ENCODE data around the gene HS6ST3. TPM values are rescaled to one million over a fixed set of nuclear protein-coding genes. Genes with fewer than 3 reads are reported as not detected.

The HS6ST3 gene
- total and polyA plus RNA-seq, 12 donors, result 2.1 to 27.1 (median 6.2) TPM

GRCh38 chr13:96661612-96662011, 571.7 kb downstream of the HS6ST3 start:
- Histone ChIP-seq H3K4me3 (no peak overlapping the region), H3K27me3 (no peaks in the 10 kb centered on the region), H3K9me3 (replicated peaks in 1 of 3) (peaks cover 0 to 10% (median 0%) of the 10 kb centered on the region in 3 donors), H3K27ac (no peak overlapping the region), H3K36me3 (replicated peaks in 1 of 2) (no peaks in the 10 kb centered on the region), H3K4me1 (replicated peaks in 1 of 2) (no peaks in the 10 kb centered on the region)
- TF ChIP-seq POLR2A (IDR thresholded peaks at IDR 0.05), result no peak
- TF ChIP-seq, protein P1, sequence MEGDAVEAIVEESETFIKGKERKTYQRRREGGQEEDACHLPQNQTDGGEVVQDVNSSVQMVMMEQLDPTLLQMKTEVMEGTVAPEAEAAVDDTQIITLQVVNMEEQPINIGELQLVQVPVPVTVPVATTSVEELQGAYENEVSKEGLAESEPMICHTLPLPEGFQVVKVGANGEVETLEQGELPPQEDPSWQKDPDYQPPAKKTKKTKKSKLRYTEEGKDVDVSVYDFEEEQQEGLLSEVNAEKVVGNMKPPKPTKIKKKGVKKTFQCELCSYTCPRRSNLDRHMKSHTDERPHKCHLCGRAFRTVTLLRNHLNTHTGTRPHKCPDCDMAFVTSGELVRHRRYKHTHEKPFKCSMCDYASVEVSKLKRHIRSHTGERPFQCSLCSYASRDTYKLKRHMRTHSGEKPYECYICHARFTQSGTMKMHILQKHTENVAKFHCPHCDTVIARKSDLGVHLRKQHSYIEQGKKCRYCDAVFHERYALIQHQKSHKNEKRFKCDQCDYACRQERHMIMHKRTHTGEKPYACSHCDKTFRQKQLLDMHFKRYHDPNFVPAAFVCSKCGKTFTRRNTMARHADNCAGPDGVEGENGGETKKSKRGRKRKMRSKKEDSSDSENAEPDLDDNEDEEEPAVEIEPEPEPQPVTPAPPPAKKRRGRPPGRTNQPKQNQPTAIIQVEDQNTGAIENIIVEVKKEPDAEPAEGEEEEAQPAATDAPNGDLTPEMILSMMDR (IDR thresholded peaks at IDR 0.05), result no peak
- 89 to 98% (median 98%) methylated on average over 2 of the region's 2 CpGs for WGBS, 4 donors
- DNase-seq, result no peak
- intact Hi-C loops (cut with DNase I), result no loop called here

DNA sequence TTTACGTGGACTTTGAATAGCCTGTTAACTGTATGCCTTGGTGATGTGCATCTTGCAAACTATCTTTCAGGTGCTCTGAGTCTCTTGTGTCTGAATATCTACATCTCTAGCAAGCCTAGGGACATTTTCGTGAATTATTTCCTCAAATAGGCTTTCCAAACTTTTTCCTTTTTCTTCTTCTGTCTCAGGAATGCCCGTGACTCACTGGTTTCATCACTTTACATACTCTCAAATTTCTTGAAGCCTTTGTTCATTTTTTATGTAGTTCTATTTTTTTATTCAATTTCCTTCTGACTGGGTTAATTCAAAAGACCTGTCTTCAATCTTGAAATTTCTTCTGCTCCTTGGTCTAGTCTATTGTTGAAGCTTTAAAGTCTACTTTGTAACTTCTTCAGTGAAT, 572.1 kb downstream of the HS6ST3 start:
- no peak for TF ChIP-seq POLR2A (IDR thresholded peaks at IDR 0.05)
- TF ChIP-seq, protein P1 (IDR thresholded peaks at IDR 0.05), result no peak
- Histone ChIP-seq H3K36me3 (replicated peaks in 1 of 2) (no peaks in the 10 kb centered on the region), H3K4me3 (no peak overlapping the region), H3K9me3 (replicated peaks in 1 of 3) (peaks cover 0 to 10% (median 0%) of the 10 kb centered on the region in 3 donors), H3K4me1 (replicated peaks in 1 of 2) (no peaks in the 10 kb centered on the region), H3K27ac (no peak overlapping the region), H3K27me3 (no peaks in the 10 kb centered on the region)
- 84 to 91% (median 88%) methylated on average over 3 of the region's 3 CpGs for WGBS, 4 donors
- intact Hi-C loops (cut with DNase I), result no loop called here
- DNase-seq, result no peak

DNA sequence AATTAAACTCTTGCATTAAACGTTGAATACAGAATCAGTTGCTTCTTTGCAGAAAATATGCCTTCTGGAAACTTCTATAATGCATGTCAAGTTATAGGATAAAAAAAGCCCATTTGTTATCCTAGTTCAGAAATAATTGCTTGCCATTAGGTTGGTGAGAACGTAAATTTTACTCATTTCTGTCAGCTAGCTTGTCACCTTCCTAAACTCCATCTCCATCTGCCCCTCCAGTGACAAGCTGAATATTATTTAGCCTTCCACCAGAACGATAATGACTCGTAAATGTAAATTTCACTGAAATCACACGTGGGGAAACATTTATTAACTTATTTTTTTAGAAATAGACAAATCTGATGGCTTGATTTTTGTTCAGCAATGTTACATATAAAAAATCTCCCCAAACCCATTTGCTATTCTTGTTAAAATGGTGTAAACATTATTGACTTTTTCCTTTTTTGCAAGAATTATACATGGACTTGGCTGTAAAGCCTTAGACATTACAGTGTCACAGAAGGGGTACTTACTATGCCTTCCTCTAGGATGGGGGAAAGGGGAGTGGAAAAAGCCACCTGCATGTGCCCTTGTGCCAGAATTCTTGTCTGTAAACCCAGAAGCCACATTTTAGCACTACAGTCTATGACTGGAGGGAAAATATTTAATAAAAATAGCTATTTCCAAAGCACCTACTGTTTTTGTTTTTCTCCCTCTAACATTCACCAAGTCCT, 577.5 kb downstream of the HS6ST3 start:
- Histone ChIP-seq H3K27ac (no peak overlapping the region), H3K27me3 (no peaks in the 10 kb centered on the region), H3K4me1 (replicated peaks in 1 of 2) (peaks cover 0 to 7% of the 10 kb centered on the region in 2 donors), H3K9me3 (replicated peaks in 1 of 3) (no peaks in the 10 kb centered on the region), H3K36me3 (replicated peaks in 1 of 2) (no peaks in the 10 kb centered on the region), H3K4me3 (no peak overlapping the region)
- intact Hi-C loops (cut with DNase I), result no loop called here
- no peak for DNase-seq
- 71 to 79% (median 76%) methylated on average over 5 of the region's 5 CpGs for WGBS, 4 donors
- no peak for TF ChIP-seq POLR2A (IDR thresholded peaks at IDR 0.05)
- TF ChIP-seq, protein P1 (IDR thresholded peaks at IDR 0.05), result no peak

DNA sequence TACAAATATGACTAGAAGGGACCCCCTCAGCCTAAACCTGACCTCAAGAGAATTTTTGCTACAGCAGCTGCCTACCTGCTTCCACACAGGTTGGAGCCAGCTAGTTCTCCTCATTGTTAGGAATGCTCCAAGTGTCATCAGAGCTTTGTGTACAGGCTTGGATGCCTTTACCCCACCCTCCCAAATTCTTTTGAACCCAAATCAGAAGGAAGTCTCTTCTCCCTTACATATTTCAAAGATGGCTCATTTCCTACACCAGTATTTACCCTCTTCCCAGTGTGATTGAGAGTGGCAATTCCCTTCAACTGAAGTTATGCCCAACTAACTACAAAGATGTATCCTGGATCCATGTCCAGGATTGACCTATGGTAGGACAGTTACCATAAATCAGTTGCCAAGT, 581.2 kb downstream of the HS6ST3 start:
- Histone ChIP-seq H3K27ac (no peak overlapping the region), H3K4me1 (replicated peaks in 1 of 2) (peaks cover 0 to 7% of the 10 kb centered on the region in 2 donors), H3K27me3 (no peaks in the 10 kb centered on the region), H3K9me3 (replicated peaks in 1 of 3) (no peaks in the 10 kb centered on the region), H3K36me3 (replicated peaks in 1 of 2) (no peaks in the 10 kb centered on the region), H3K4me3 (no peak overlapping the region)
- intact Hi-C loops (cut with DNase I), result no loop called here
- no peak for TF ChIP-seq POLR2A (IDR thresholded peaks at IDR 0.05)
- TF ChIP-seq, protein P1 (IDR thresholded peaks at IDR 0.05), result no peak
- DNase-seq, result no peak

All from adrenal gland (tissue), 12 donors.